Right renal cortex interstitium (tissue), 3 donors: Measurements from ENCODE around the gene SERTAD1. TPM values are rescaled to one million over a fixed set of nuclear protein-coding genes. Genes with fewer than 3 reads are reported as not detected.
"Not testable (repeated sequence)": the region's sequence is repeated elsewhere in the genome, so short reads cannot be mapped to it uniquely, and the experiment has no call there.

Experiments
- DNase-seq, 3 donors: peaks; one replicate each; pipeline ENCODE4 v3.0.0-alpha.2; 2013; ENCODE audit warnings: low read depth in 3 of 3, low spot score in 2 of 3
- polyA plus RNA-seq, 3 donors: library from polyadenylated mRNA; unstranded; fragments of 120-200 nt; gene quantifications; one replicate each; pipeline ENCODE4 v1.2.1, GENCODE V29; 2013; ENCODE audit not compliant: insufficient read length in 3 of 3

SERTAD1 gene
- polyA plus RNA-seq, 3 donors = 6.7 to 8.6 (median 7.4) TPM

GRCh38 chr19:40423938-40424337 lies 1.9 kb downstream of the SERTAD1 start:
- no peak for DNase-seq

- DNase-seq = no peak
These were observed 2.8 kb downstream of the SERTAD1 start for GRCh38 chr19:40422748-40423566.

- no peak for DNase-seq
These were observed 3.6 kb downstream of the SERTAD1 start for GRCh38 chr19:40421993-40422747.

- peak in 1 of 3 donors; percentile 85 for DNase-seq
These were observed 4.7 kb downstream of the SERTAD1 start for GRCh38 chr19:40420766-40421765.

- no peak for DNase-seq
These were observed 5.4 kb downstream of the SERTAD1 start for GRCh38 chr19:40420451-40420765.

- DNase-seq = no peak
These were observed 6.0 kb downstream of the SERTAD1 start for GRCh38 chr19:40419780-40420179.

- DNase-seq = no peak
These were observed 6.7 kb downstream of the SERTAD1 start for GRCh38 chr19:40419066-40419612.

- DNase-seq = no peak
These were observed 7.8 kb downstream of the SERTAD1 start for GRCh38 chr19:40418040-40418439.

- DNase-seq = no peak
These were observed 8.2 kb downstream of the SERTAD1 start for GRCh38 chr19:40417643-40417981.

- no peak for DNase-seq
These were observed 8.7 kb downstream of the SERTAD1 start for GRCh38 chr19:40416918-40417642.

GRCh38 chr19:40415768-40416167 lies 10.0 kb downstream of the SERTAD1 start:
- DNase-seq = no peak

GRCh38 chr19:40414542-40415535 lies 11.0 kb downstream of the SERTAD1 start:
- no peak for DNase-seq

GRCh38 chr19:40413291-40413845 lies 12.4 kb downstream of the SERTAD1 start, which contains the start of gene PRX:
PRX (minus strand) TSS chr19:40413378; CDS start chr19:40407932, 5,446 bp downstream.
- no peak for DNase-seq

- no peak for DNase-seq
These were observed 12.9 kb downstream of the SERTAD1 start for GRCh38 chr19:40412866-40413265.

- DNase-seq = no peak
These were observed 13.8 kb downstream of the SERTAD1 start for GRCh38 chr19:40411958-40412499.

- DNase-seq = no peak
These were observed 14.5 kb downstream of the SERTAD1 start for GRCh38 chr19:40411125-40411842.

GRCh38 chr19:40410030-40410389 lies 15.8 kb downstream of the SERTAD1 start:
- no peak for DNase-seq

GRCh38 chr19:40408598-40408925 lies 17.2 kb downstream of the SERTAD1 start:
- DNase-seq = not testable (repeated sequence)
